B cell (primary cell): ENCODE results near the gene PAQR5. TPM values are rescaled to one million over a fixed set of nuclear protein-coding genes. Genes with fewer than 3 reads are reported as not detected.

Experiments
- ATAC-seq: fragments of 200-7000 bp; cut with Tn5 transposase; one replicate; pipeline ENCODE4 v1.10.0; 2021; ENCODE audit warnings: low read depth, mild to moderate bottlenecking, moderate number of reproducible peaks, moderate library complexity
- CTCF ChIA-PET: fragments of 350-600 bp; sonication (Branson Sonifier 250); formaldehyde crosslinking; loops from one replicate; lab custom pipeline; 2021; ENCODE audit warnings: antibody characterized with exemption, inconsistent platforms; lab: Charles Lee
- POLR2A ChIA-PET: fragments of 350-600 bp; sonication (Branson Sonifier 250); formaldehyde crosslinking; loops from one replicate; lab custom pipeline; 2021; ENCODE audit warnings: antibody characterized with exemption; lab: Charles Lee
- DNase-seq: peaks from one replicate; pipeline ENCODE4 v3.0.0; 2013
- H2AFZ ChIP-seq: 2 replicates; pipeline ENCODE4 v1.6.1; 2012; ENCODE audit warnings: mild to moderate bottlenecking, low read depth, low read length; ENCODE audit not compliant: insufficient read depth, poor library complexity, severe bottlenecking
- H3K27ac ChIP-seq, 2 donors: 1 replicate in 1 of 2; 2 replicates in 1 of 2; pipeline ENCODE4 v1.5.1; 2012 to 2013; ENCODE audit warnings: low read length in 2 of 2, mild to moderate bottlenecking in 2 of 2, moderate library complexity in 1 of 2
- H3K27me3 ChIP-seq, 4 experiments: fragments of 200-600 bp in 1 of 4; sonication (generic) in 1 of 4; replicated peaks in 1 of 4; 1 replicate in 2 of 4; 2 replicates in 2 of 4; pipeline versions ENCODE4 v1.6.1 to v1.7.0; 2013 to 2016; ENCODE audit warnings: low read length in 3 of 4, mild to moderate bottlenecking in 2 of 4, mixed read lengths in 1 of 4, moderate library complexity in 1 of 4; ENCODE audit not compliant: insufficient read depth in 4 of 4, control insufficient read depth in 3 of 4; ENCODE audit errors: control extremely low read depth in 1 of 4
- H3K36me3 ChIP-seq, 2 experiments: replicated peaks in 1 of 2; 1 replicate in 1 of 2; 2 replicates in 1 of 2; pipeline versions ENCODE4 v1.6.1 to v1.7.1; 2013; ENCODE audit warnings: low read length in 1 of 2; ENCODE audit not compliant: insufficient read depth in 2 of 2, control insufficient read depth in 1 of 2; ENCODE audit errors: control extremely low read depth in 1 of 2, extremely low read depth in 1 of 2
- H3K4me1 ChIP-seq, 2 donors: fragments of 200-600 bp in 1 of 2; sonication (generic) in 1 of 2; 1 replicate in 1 of 2; 2 replicates in 1 of 2; pipeline versions ENCODE4 v1.5.1 to v1.6.1; 2013 to 2017; ENCODE audit warnings: low read length in 2 of 2; ENCODE audit not compliant: control insufficient read depth in 2 of 2, insufficient read depth in 2 of 2
- H3K4me2 ChIP-seq: replicated peaks from 2 replicates; pipeline ENCODE3; 2012; ENCODE audit warnings: mild to moderate bottlenecking, low read depth, low read length; ENCODE audit not compliant: poor library complexity, severe bottlenecking
- H3K4me3 ChIP-seq, 5 experiments: fragments of 200-600 bp in 1 of 5; sonication (generic) in 1 of 5; 1 replicate in 3 of 5; 2 replicates in 2 of 5; pipeline versions ENCODE4 v1.5.1 to v1.7.0; 2011 to 2016; ENCODE audit warnings: low read length in 4 of 5, mild to moderate bottlenecking in 4 of 5, low read depth in 2 of 5, control low read depth in 1 of 5, moderate library complexity in 1 of 5; ENCODE audit not compliant: insufficient read depth in 1 of 5; ENCODE audit errors: control extremely low read depth in 1 of 5, extremely low read depth in 1 of 5
- H3K79me2 ChIP-seq: fragments of 200-600 bp; sonication (generic); one replicate; pipeline ENCODE4 v1.6.0; 2016; ENCODE audit warnings: low read length; ENCODE audit not compliant: control insufficient read depth, insufficient read depth
- H3K9ac ChIP-seq: fragments of 200-600 bp; sonication (generic); 2 replicates; pipeline ENCODE4 v1.6.1; 2017; ENCODE audit warnings: mild to moderate bottlenecking, low read length, moderate library complexity
- H3K9me3 ChIP-seq, 3 donors: one replicate each; pipeline versions ENCODE4 v1.6.1 to v1.7.1; 2013; ENCODE audit warnings: low read length in 2 of 3; ENCODE audit not compliant: control insufficient read depth in 2 of 3, insufficient read depth in 1 of 3; ENCODE audit errors: control extremely low read depth in 1 of 3
- H4K20me1 ChIP-seq: 2 replicates; pipeline ENCODE4 v1.6.0; 2012; ENCODE audit warnings: mild to moderate bottlenecking, low read length; ENCODE audit not compliant: insufficient read depth, control insufficient read depth, poor library complexity, severe bottlenecking
- H3K27ac Mint-ChIP-seq: one replicate; pipeline ENCODE4 v1.8.0; 2021; ENCODE audit warnings: mixed read lengths
- H3K27me3 Mint-ChIP-seq: one replicate; pipeline ENCODE4 v1.8.0; 2021; ENCODE audit warnings: mixed read lengths
- H3K4me1 Mint-ChIP-seq: one replicate; pipeline ENCODE4 v1.8.0; 2021; ENCODE audit warnings: mixed read lengths
- H3K4me3 Mint-ChIP-seq: one replicate; pipeline ENCODE4 v1.8.0; 2021; ENCODE audit warnings: mixed read lengths
- H3K9me3 Mint-ChIP-seq: one replicate; pipeline ENCODE4 v1.8.0; 2022; ENCODE audit warnings: mixed read lengths; ENCODE audit not compliant: insufficient read depth
- EZH2 ChIP-seq: IDR thresholded peaks from 2 replicates; pipeline ENCODE4 v1.6.1; 2012; ENCODE audit warnings: borderline replicate concordance, low read depth, mild to moderate bottlenecking, moderate library complexity, low read length; ENCODE audit not compliant: insufficient read depth, poor library complexity, severe bottlenecking
- WGBS: methylation state at CpG from one replicate; pipeline ENCODE4 v1.1.5; 2013; ENCODE audit warnings: missing lambda C conversion rate; ENCODE audit not compliant: insufficient coverage; 5-methylcytosine and 5-hydroxymethylcytosine counted together
- intact Hi-C: fragments of 100-400 bp; cut with micrococcal nuclease; formaldehyde crosslinking; loops from one replicate; pipeline ENCODE4 v1.10.0; 2022
- polyA plus RNA-seq: library from polyadenylated mRNA; depleted of rRNA; stranded (reverse); fragments of >200 nt; gene quantifications from 2 replicates; pipeline ENCODE4 v1.2.3, GENCODE V29; 2012
- total RNA-seq, 2 donors: library from RNA; stranded (reverse); fragments of 120-200 nt in 1 of 2; gene quantifications; 1 replicate in 1 of 2; 2 replicates in 1 of 2; pipeline versions ENCODE4 v1.2.3 to v1.2.4, GENCODE V29; 2013 to 2022
- TF ChIP-seq, protein P1 (sequence below): fragments of 200-600 bp; IDR thresholded peaks from one replicate; pipeline ENCODE4 v1.8.0; 2022; ENCODE audit warnings: antibody characterized with exemption, mild to moderate bottlenecking

Gene PAQR5
- total and polyA plus RNA-seq, 2 donors (not counting 1 experiment from before 2014, with no cell fraction given), result not detected

GRCh38 chr15:69400850-69401249 lies 102.1 kb downstream of the PAQR5 start:
- Histone ChIP-seq H3K79me2 (no peaks in the 10 kb centered on the region), H3K36me3 (no peaks in the 10 kb centered on the region), H3K4me2 (no peak overlapping the region), H2AFZ (no peak overlapping the region), H3K9ac (no peak overlapping the region), H3K9me3 (no peaks in the 10 kb centered on the region), H3K4me3 (no peak overlapping the region), H3K4me1 (no peaks in the 10 kb centered on the region), H3K27ac (no peak overlapping the region), H3K27me3 (peaks cover 0 to 5% (median 0%) of the 10 kb centered on the region in 4 experiments), H4K20me1 (no peaks in the 10 kb centered on the region)
- no peak for DNase-seq
- Mint-ChIP-seq H3K27me3 (peaks cover 12% of the 10 kb centered on the region), H3K9me3 (no peaks in the 10 kb centered on the region), H3K4me3 (no peak overlapping the region), H3K4me1 (no peaks in the 10 kb centered on the region), H3K27ac (no peak overlapping the region)
- TF ChIP-seq EZH2, result no peak
- TF ChIP-seq, protein P1, sequence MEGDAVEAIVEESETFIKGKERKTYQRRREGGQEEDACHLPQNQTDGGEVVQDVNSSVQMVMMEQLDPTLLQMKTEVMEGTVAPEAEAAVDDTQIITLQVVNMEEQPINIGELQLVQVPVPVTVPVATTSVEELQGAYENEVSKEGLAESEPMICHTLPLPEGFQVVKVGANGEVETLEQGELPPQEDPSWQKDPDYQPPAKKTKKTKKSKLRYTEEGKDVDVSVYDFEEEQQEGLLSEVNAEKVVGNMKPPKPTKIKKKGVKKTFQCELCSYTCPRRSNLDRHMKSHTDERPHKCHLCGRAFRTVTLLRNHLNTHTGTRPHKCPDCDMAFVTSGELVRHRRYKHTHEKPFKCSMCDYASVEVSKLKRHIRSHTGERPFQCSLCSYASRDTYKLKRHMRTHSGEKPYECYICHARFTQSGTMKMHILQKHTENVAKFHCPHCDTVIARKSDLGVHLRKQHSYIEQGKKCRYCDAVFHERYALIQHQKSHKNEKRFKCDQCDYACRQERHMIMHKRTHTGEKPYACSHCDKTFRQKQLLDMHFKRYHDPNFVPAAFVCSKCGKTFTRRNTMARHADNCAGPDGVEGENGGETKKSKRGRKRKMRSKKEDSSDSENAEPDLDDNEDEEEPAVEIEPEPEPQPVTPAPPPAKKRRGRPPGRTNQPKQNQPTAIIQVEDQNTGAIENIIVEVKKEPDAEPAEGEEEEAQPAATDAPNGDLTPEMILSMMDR, result no peak
- ATAC-seq, result no peak
- intact Hi-C loops, result no loop called here
- 82% methylated on average over 4 of the region's 6 CpGs for WGBS
- ChIA-PET POLR2A (no interaction called here), CTCF (no interaction called here)

- Histone ChIP-seq H3K9me3 (no peaks in the 10 kb centered on the region), H2AFZ (no peak overlapping the region), H3K4me2 (no peak overlapping the region), H3K79me2 (no peaks in the 10 kb centered on the region), H3K36me3 (no peaks in the 10 kb centered on the region), H3K4me1 (no peaks in the 10 kb centered on the region), H3K27me3 (peaks cover 0 to 2% (median 0%) of the 10 kb centered on the region in 4 experiments), H3K9ac (no peak overlapping the region), H4K20me1 (no peaks in the 10 kb centered on the region), H3K27ac (no peak overlapping the region), H3K4me3 (no peak overlapping the region)
- intact Hi-C loops, result no loop called here
- Mint-ChIP-seq H3K9me3 (no peaks in the 10 kb centered on the region), H3K27ac (no peak overlapping the region), H3K4me3 (no peak overlapping the region), H3K4me1 (no peaks in the 10 kb centered on the region), H3K27me3 (peaks cover 15% of the 10 kb centered on the region)
- ChIA-PET CTCF (interaction anchor here (1.3 kb wide), 1 partner anchor 8 kb away, joined by 11 read pairs; no protein-coding TSS in a partner anchor), POLR2A (no interaction called here)
- ATAC-seq (no peak), DNase-seq (no peak)
- no peak for TF ChIP-seq EZH2
- TF ChIP-seq, protein P1, result no peak
- WGBS, result no CpG with 5 or more reads among the region's 2 CpGs
These were observed 104.1 kb downstream of the PAQR5 start for GRCh38 chr15:69402816-69403215.
